Measurements from ENCODE around the gene SNPH. TPM values are rescaled to one million over a fixed set of nuclear protein-coding genes. Genes with fewer than 3 reads are reported as not detected.

Gene SNPH
- total RNA-seq, 1 experiment from 2014 or later, result 3.0 TPM

GRCh38 chr20:1265226-1265915 is 723 bp upstream of the SNPH start:
- DNase-seq (ENCODE audit: low read depth), result no peak

- DNase-seq (ENCODE audit: low read depth), result no peak
Observed at GRCh38 chr20:1265916-1266166, 253 bp upstream of the SNPH start.

- no peak for DNase-seq (ENCODE audit: low read depth)
Observed at GRCh38 chr20:1267161-1267560, 1.1 kb downstream of the SNPH start.

GRCh38 chr20:1267809-1268374 is 1.8 kb downstream of the SNPH start:
- no peak for DNase-seq (ENCODE audit: low read depth)

- no peak for DNase-seq (ENCODE audit: low read depth)
Observed at GRCh38 chr20:1269235-1269634, 3.1 kb downstream of the SNPH start.

GRCh38 chr20:1269850-1270249 is 3.8 kb downstream of the SNPH start:
- DNase-seq (ENCODE audit: low read depth), result no peak

GRCh38 chr20:1272368-1273100 is 6.4 kb downstream of the SNPH start:
- DNase-seq (ENCODE audit: low read depth), result no peak

GRCh38 chr20:1273366-1273765 is 7.3 kb downstream of the SNPH start:
- DNase-seq (ENCODE audit: low read depth), result no peak

- no peak for DNase-seq (ENCODE audit: low read depth)
Observed at GRCh38 chr20:1274485-1275311, 8.6 kb downstream of the SNPH start.

GRCh38 chr20:1275919-1276318 is 9.8 kb downstream of the SNPH start:
- DNase-seq (ENCODE audit: low read depth), result no peak

GRCh38 chr20:1277529-1278322 is 11.6 kb downstream of the SNPH start:
- no peak for DNase-seq (ENCODE audit: low read depth)

- no peak for DNase-seq (ENCODE audit: low read depth)
Observed at GRCh38 chr20:1278993-1279392, 12.9 kb downstream of the SNPH start.

- DNase-seq (ENCODE audit: low read depth), result no peak
Observed at GRCh38 chr20:1280195-1281102, 14.4 kb downstream of the SNPH start.

- DNase-seq (ENCODE audit: low read depth), result no peak
Observed at GRCh38 chr20:1281279-1282057, 15.4 kb downstream of the SNPH start.

- no peak for DNase-seq (ENCODE audit: low read depth)
Observed at GRCh38 chr20:1282966-1283365, 16.9 kb downstream of the SNPH start.

- no peak for DNase-seq (ENCODE audit: low read depth)
Observed at GRCh38 chr20:1283522-1284510, 17.7 kb downstream of the SNPH start.

- no peak for DNase-seq (ENCODE audit: low read depth)
Observed at GRCh38 chr20:1286267-1287024, 20.4 kb downstream of the SNPH start.

- DNase-seq (ENCODE audit: low read depth), result no peak
Observed at GRCh38 chr20:1287306-1287705, 21.2 kb downstream of the SNPH start.

Measured in Daoy (cell line).